Measurements from ENCODE around the gene TTC16.

- TF ChIP-seq CTCF (conservative IDR thresholded peaks at IDR 0.05) (no peak), EZH2 (IDR thresholded peaks at IDR 0.05; ENCODE audit: low read depth) (no peak)
Observed at GRCh38 chr9:127684576-127684975, 31.3 kb upstream of the TTC16 start.
